SU-DHL-6 (cell line): ENCODE results near the gene ZCCHC13.

ENCODE experiments used
- H2AFZ ChIP-seq: fragments of 200-600 bp; sonication (generic); 2 replicates; pipeline ENCODE4 v1.6.1; 2014; ENCODE audit warnings: low read depth, mild to moderate bottlenecking, moderate library complexity, mixed read lengths, antibody characterized with exemption, low read length; ENCODE audit not compliant: severe bottlenecking
- H3F3A ChIP-seq: fragments of 200-600 bp; shearing (Covaris generic); 2 replicates; pipeline ENCODE4 v1.6.0; 2016; ENCODE audit warnings: antibody characterized with exemption, mild to moderate bottlenecking; ENCODE audit not compliant: insufficient read depth
- H3K27ac ChIP-seq: fragments of 200-600 bp; sonication (generic); 2 replicates; pipeline ENCODE4 v1.5.1; 2016; ENCODE audit warnings: low read depth, mild to moderate bottlenecking, low read length, moderate library complexity, mixed read lengths
- H3K27me3 ChIP-seq: fragments of 200-600 bp; sonication (generic), shearing (Covaris generic); 2 replicates; pipeline ENCODE4 v1.6.0; 2014; ENCODE audit warnings: mild to moderate bottlenecking, low read length
- H3K36me3 ChIP-seq: fragments of 200-600 bp; sonication (generic); 2 replicates; pipeline ENCODE4 v1.6.1; 2014; ENCODE audit warnings: mild to moderate bottlenecking, low read length, mixed read lengths
- H3K4me2 ChIP-seq: fragments of 300-600, 200-600 bp; shearing (Covaris generic), sonication (generic); 2 replicates; pipeline ENCODE4 v1.6.0; 2014; ENCODE audit warnings: low read length, low read depth, mild to moderate bottlenecking; ENCODE audit not compliant: poor library complexity, severe bottlenecking
- H3K4me3 ChIP-seq: fragments of 200-600 bp; sonication (generic); 2 replicates; pipeline ENCODE4 v1.5.1; 2014; ENCODE audit warnings: antibody characterized with exemption, low read length, mild to moderate bottlenecking, mixed read lengths; ENCODE audit not compliant: insufficient read depth, poor library complexity, severe bottlenecking
- H3K79me2 ChIP-seq: fragments of 200-600 bp; sonication (generic); 2 replicates; pipeline ENCODE4 v1.6.1; 2014; ENCODE audit warnings: mild to moderate bottlenecking, low read length, moderate library complexity; ENCODE audit not compliant: insufficient read depth
- H3K9ac ChIP-seq: fragments of 200-600 bp; sonication (generic); 2 replicates; pipeline ENCODE4 v1.7.0; 2014; ENCODE audit warnings: mild to moderate bottlenecking, low read length
- H3K9me2 ChIP-seq: fragments of 200-600 bp; sonication (generic); replicated peaks from 2 replicates; pipeline ENCODE4 v1.6.1; 2014; ENCODE audit warnings: low read length; ENCODE audit not compliant: insufficient read depth
- H3K9me3 ChIP-seq: fragments of 200-600 bp; sonication (generic); 2 replicates; pipeline ENCODE4 v1.6.1; 2014; ENCODE audit warnings: low read length, mixed read lengths; ENCODE audit not compliant: insufficient read depth
- H4K20me1 ChIP-seq: fragments of 200-600 bp; sonication (generic); 2 replicates; pipeline ENCODE4 v1.6.1; 2014; ENCODE audit warnings: low read depth, mild to moderate bottlenecking, antibody characterized with exemption, low read length, moderate library complexity, mixed read lengths
- CTCF ChIP-seq: fragments of 200-600 bp; sonication (generic); IDR thresholded peaks from one replicate; pipeline ENCODE4 v1.5.1; 2017; ENCODE audit warnings: antibody characterized with exemption, mild to moderate bottlenecking, low read length, moderate library complexity; ENCODE audit not compliant: insufficient read depth, poor library complexity, severe bottlenecking
- EZH2phosphoT487 ChIP-seq: fragments of 200-600 bp; sonication (generic), shearing (Covaris generic); conservative IDR thresholded peaks from 2 replicates; pipeline ENCODE4 v1.6.1; 2018; ENCODE audit warnings: mild to moderate bottlenecking, antibody characterized with exemption, low read length, moderate library complexity, mixed read lengths

ZCCHC13 gene

GRCh38 chrX:74344280-74344622 is 40.3 kb downstream of the ZCCHC13 start:
- Histone ChIP-seq H3K9me3 (no peaks in the 10 kb centered on the region), H3K4me2 (no peak overlapping the region), H3F3A (no peaks in the 10 kb centered on the region), H3K9ac (no peak overlapping the region), H3K79me2 (no peaks in the 10 kb centered on the region), H4K20me1 (no peaks in the 10 kb centered on the region), H3K27ac (no peak overlapping the region), H3K36me3 (no peaks in the 10 kb centered on the region), H3K27me3 (no peaks in the 10 kb centered on the region), H3K4me3 (no peak overlapping the region), H3K9me2 (no peaks in the 10 kb centered on the region), H2AFZ (no peak overlapping the region)
- TF ChIP-seq CTCF, result no peak
- TF ChIP-seq EZH2phosphoT487, result no peak

- Histone ChIP-seq H3K4me2 (no peak overlapping the region), H3K36me3 (no peaks in the 10 kb centered on the region), H3K9ac (no peak overlapping the region), H4K20me1 (no peaks in the 10 kb centered on the region), H3K27me3 (no peaks in the 10 kb centered on the region), H3K4me3 (no peak overlapping the region), H3F3A (no peaks in the 10 kb centered on the region), H3K27ac (no peak overlapping the region), H2AFZ (no peak overlapping the region), H3K79me2 (no peaks in the 10 kb centered on the region), H3K9me2 (no peaks in the 10 kb centered on the region), H3K9me3 (no peaks in the 10 kb centered on the region)
- TF ChIP-seq EZH2phosphoT487 (no peak), CTCF (no peak)
Measured at GRCh38 chrX:74346088-74346487, 42.1 kb downstream of the ZCCHC13 start.

- Histone ChIP-seq H3K79me2 (no peaks in the 10 kb centered on the region), H3K9me3 (no peaks in the 10 kb centered on the region), H3K4me3 (no peak overlapping the region), H2AFZ (no peak overlapping the region), H3F3A (no peaks in the 10 kb centered on the region), H3K4me2 (no peak overlapping the region), H3K36me3 (no peaks in the 10 kb centered on the region), H3K9me2 (no peaks in the 10 kb centered on the region), H4K20me1 (no peaks in the 10 kb centered on the region), H3K27me3 (no peaks in the 10 kb centered on the region), H3K27ac (no peak overlapping the region), H3K9ac (no peak overlapping the region)
- TF ChIP-seq EZH2phosphoT487, result no peak
Measured at GRCh38 chrX:74349387-74349786, 45.4 kb downstream of the ZCCHC13 start.

GRCh38 chrX:74351760-74352159 is 47.8 kb downstream of the ZCCHC13 start:
- Histone ChIP-seq H4K20me1 (no peaks in the 10 kb centered on the region), H2AFZ (no peak overlapping the region), H3K36me3 (no peaks in the 10 kb centered on the region), H3K4me3 (no peak overlapping the region), H3K9me3 (no peaks in the 10 kb centered on the region), H3K79me2 (no peaks in the 10 kb centered on the region), H3F3A (no peaks in the 10 kb centered on the region), H3K4me2 (no peak overlapping the region), H3K27me3 (no peaks in the 10 kb centered on the region), H3K9me2 (no peaks in the 10 kb centered on the region), H3K27ac (no peak overlapping the region), H3K9ac (no peak overlapping the region)
- TF ChIP-seq CTCF, result no peak
- TF ChIP-seq EZH2phosphoT487, result no peak
